HEK293 (cell line): ENCODE results near the gene HOXC5.

Experiments
- ATF2 ChIP-seq: fragments of 450-650 bp; formaldehyde crosslinking; IDR thresholded peaks from 2 replicates; pipeline ENCODE4 v1.5.1; 2016; ENCODE audit warnings: missing biosample characterization, missing genetic modification characterization, low read depth
- PRDM4 ChIP-seq: fragments of 450-650 bp; formaldehyde crosslinking; IDR thresholded peaks from 2 replicates; pipeline ENCODE4 v1.5.1; 2017; ENCODE audit warnings: missing biosample characterization, missing genetic modification characterization
- ZNF571 ChIP-seq: fragments of 450-650 bp; formaldehyde crosslinking; IDR thresholded peaks from 2 replicates; pipeline ENCODE4 v1.5.0; 2017; ENCODE audit warnings: missing biosample characterization, missing genetic modification characterization
- ZNF785 ChIP-seq: fragments of 450-650 bp; formaldehyde crosslinking; IDR thresholded peaks from 2 replicates; pipeline ENCODE4 v1.5.1; 2016; ENCODE audit warnings: missing biosample characterization, missing genetic modification characterization
- TF ChIP-seq, protein P1 (sequence below): fragments of 450-650 bp; formaldehyde crosslinking; IDR thresholded peaks from 2 replicates; pipeline ENCODE4 v1.5.1; 2016; ENCODE audit warnings: missing biosample characterization, missing genetic modification characterization
- TF ChIP-seq, protein P2 (sequence below): fragments of 450-650 bp; formaldehyde crosslinking; IDR thresholded peaks from 2 replicates; pipeline ENCODE4; 2016; ENCODE audit warnings: missing biosample characterization, missing genetic modification characterization

- TF ChIP-seq, protein P1, sequence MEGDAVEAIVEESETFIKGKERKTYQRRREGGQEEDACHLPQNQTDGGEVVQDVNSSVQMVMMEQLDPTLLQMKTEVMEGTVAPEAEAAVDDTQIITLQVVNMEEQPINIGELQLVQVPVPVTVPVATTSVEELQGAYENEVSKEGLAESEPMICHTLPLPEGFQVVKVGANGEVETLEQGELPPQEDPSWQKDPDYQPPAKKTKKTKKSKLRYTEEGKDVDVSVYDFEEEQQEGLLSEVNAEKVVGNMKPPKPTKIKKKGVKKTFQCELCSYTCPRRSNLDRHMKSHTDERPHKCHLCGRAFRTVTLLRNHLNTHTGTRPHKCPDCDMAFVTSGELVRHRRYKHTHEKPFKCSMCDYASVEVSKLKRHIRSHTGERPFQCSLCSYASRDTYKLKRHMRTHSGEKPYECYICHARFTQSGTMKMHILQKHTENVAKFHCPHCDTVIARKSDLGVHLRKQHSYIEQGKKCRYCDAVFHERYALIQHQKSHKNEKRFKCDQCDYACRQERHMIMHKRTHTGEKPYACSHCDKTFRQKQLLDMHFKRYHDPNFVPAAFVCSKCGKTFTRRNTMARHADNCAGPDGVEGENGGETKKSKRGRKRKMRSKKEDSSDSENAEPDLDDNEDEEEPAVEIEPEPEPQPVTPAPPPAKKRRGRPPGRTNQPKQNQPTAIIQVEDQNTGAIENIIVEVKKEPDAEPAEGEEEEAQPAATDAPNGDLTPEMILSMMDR = no peak
- TF ChIP-seq, protein P2, sequence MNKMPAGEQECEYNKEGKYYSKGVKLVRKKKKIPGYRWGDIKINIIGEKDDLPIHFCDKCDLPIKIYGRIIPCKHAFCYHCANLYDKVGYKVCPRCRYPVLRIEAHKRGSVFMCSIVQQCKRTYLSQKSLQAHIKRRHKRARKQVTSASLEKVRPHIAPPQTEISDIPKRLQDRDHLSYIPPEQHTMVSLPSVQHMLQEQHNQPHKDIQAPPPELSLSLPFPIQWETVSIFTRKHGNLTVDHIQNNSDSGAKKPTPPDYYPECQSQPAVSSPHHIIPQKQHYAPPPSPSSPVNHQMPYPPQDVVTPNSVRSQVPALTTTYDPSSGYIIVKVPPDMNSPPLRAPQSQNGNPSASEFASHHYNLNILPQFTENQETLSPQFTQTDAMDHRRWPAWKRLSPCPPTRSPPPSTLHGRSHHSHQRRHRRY (tag by site-specific recombination) = no peak
- TF ChIP-seq ZNF571 = no peak
- TF ChIP-seq ATF2 (tag by site-specific recombination) = no peak
- TF ChIP-seq ZNF785 (tag by site-specific recombination) = no peak
- no peak for TF ChIP-seq PRDM4 (tag by site-specific recombination)
Observed at GRCh38 chr12:54065677-54066076, 32.8 kb downstream of the HOXC5 start.
